ENCODE data around the gene GRPEL1. TPM values are rescaled to one million over a fixed set of nuclear protein-coding genes. Genes with fewer than 3 reads are reported as not detected.

GRPEL1 gene
- total RNA-seq, 4 donors from 2014 or later: 25.4 to 62.1 (median 33.8) TPM

DNA sequence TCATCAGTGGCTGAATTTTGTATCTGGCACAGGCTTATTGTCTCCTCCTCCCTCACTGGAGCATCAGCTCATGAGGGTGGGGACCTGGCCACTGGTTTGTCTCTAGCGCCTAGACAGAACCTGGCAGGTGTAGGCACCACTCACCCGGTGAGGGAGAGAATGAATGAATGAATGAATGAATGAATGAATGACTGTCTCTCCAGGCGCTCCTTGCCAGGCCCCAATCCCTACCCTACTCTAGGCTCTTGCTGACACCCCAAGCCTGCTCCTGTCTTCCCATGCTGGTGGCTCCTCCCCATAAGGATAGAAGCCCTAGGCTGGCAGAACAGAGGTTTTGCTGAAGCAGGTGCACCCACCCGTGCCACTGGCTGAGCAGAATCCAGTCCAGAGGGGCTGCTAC, 41.3 kb upstream of the GRPEL1 start:
- DNase-seq (ENCODE audit: low spot score) (no peak), ATAC-seq (ENCODE audit: low FRiP score) (no peak)
- TF ChIP-seq, protein P1, sequence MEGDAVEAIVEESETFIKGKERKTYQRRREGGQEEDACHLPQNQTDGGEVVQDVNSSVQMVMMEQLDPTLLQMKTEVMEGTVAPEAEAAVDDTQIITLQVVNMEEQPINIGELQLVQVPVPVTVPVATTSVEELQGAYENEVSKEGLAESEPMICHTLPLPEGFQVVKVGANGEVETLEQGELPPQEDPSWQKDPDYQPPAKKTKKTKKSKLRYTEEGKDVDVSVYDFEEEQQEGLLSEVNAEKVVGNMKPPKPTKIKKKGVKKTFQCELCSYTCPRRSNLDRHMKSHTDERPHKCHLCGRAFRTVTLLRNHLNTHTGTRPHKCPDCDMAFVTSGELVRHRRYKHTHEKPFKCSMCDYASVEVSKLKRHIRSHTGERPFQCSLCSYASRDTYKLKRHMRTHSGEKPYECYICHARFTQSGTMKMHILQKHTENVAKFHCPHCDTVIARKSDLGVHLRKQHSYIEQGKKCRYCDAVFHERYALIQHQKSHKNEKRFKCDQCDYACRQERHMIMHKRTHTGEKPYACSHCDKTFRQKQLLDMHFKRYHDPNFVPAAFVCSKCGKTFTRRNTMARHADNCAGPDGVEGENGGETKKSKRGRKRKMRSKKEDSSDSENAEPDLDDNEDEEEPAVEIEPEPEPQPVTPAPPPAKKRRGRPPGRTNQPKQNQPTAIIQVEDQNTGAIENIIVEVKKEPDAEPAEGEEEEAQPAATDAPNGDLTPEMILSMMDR (IDR thresholded peaks at IDR 0.05): no peak

DNA sequence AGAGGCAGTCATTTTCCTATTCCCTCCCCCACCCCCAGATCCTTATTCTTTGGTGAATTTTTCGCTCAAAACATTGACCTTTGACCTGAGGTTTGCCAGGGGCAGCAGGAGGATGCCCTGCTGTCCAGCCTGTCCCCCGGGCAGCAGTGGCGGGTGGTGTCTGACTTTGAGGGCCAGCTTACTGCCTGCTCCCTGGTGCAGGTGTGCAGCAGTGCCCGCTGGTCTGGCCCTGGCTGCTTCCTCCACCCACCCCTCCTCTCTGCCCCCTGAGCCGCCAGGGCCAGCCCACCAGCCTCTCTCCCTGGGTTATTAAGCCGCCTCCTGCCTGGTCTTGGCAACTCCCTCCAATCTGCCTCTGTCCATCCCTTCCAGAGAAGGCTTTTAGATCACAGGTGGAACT, 40.8 kb upstream of the GRPEL1 start:
- ATAC-seq (ENCODE audit: low FRiP score) (no peak), DNase-seq (ENCODE audit: low spot score) (no peak)
- TF ChIP-seq, protein P1 (IDR thresholded peaks at IDR 0.05): no peak

DNA sequence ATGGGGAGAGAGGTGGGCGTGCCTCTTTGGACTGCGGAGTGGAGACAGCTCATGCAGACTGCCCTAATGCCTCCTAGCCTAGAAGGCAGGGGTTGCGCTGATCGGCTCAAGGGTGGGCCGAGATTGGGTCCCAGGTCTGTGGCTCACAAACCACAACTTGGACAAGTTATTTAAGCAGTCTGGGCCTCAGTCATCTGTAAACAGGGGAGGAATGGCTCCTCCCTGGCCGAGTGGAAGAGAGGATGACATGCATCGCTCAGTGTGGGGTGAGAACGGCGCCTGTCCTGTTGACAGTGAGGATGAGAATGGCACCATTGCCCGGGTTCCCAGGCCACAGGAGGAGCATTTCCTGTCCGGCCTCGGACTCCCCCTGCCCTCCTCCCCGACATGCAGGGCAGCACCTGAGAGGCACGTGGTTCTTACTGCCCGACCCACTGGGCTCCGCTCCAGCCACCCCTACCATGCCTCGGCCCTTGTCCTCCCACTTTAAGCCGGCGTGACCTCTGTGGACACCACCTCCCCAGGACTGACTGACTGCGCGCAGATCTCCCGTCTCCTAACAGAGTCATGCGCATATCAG, 40.3 kb upstream of the GRPEL1 start:
- ATAC-seq (ENCODE audit: low FRiP score): no peak
- no peak for DNase-seq (ENCODE audit: low spot score)
- TF ChIP-seq, protein P1 (IDR thresholded peaks at IDR 0.05): no peak

DNA sequence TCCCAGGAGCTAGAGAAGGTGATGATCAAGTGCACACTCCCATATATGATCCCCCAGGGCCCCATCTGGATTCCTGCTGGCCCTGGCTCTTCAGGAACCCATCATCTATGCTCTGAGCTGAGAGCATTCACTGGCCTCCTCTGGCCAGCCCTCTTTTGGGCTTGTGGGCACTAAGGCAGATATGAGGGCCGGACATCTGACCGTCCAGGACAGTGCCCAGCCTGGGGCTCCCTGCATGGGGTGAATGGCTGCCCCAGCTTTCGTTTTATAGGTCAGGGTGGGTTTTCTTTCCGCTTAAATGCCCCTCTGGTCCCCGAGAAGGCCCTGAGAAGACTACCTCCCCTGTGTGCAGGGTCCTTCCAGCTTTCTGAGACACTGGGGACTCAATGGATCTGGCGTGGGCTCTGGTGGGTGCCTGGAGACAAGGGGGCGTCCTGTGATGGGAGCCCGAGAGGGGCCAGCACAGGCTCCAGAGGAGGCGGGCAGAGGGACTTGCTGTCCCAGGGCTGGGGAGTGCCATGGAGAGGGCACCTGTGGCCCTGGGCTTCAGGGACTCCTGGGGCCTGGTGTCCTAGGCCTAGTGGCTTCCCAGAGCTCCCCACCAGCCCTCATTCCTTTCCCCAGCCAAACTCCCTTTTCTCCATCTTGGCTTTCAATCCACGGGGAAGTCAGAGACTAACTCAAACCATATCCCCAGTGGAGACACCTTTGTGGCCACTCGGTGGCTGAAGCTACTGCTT, 39.5 kb upstream of the GRPEL1 start:
- DNase-seq (ENCODE audit: low spot score) (no peak), ATAC-seq (ENCODE audit: low FRiP score) (no peak)
- TF ChIP-seq, protein P1 (IDR thresholded peaks at IDR 0.05): no peak

DNA sequence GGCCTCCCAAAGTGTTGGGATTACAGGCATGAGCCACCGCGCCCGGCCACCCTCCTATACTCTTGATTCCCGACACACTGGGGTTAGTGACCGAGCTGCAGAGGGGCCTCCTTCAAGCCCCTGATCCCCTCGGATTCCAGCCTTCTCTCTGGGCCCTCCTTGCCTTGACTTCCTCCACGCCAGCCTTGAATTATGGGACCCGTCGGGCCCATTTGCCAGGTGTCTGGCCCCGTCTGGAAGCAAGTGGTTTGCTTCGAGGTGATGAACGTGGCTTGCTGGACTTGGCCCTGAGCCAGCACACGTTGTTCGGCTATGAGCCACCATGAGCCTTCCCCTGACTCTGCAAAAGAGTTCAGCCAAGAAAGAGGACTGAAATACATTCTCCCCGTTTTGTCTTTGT, 37.4 kb upstream of the GRPEL1 start:
- ATAC-seq (ENCODE audit: low FRiP score) (no peak), DNase-seq (ENCODE audit: low spot score) (no peak)
- TF ChIP-seq, protein P1 (IDR thresholded peaks at IDR 0.05): no peak

DNA sequence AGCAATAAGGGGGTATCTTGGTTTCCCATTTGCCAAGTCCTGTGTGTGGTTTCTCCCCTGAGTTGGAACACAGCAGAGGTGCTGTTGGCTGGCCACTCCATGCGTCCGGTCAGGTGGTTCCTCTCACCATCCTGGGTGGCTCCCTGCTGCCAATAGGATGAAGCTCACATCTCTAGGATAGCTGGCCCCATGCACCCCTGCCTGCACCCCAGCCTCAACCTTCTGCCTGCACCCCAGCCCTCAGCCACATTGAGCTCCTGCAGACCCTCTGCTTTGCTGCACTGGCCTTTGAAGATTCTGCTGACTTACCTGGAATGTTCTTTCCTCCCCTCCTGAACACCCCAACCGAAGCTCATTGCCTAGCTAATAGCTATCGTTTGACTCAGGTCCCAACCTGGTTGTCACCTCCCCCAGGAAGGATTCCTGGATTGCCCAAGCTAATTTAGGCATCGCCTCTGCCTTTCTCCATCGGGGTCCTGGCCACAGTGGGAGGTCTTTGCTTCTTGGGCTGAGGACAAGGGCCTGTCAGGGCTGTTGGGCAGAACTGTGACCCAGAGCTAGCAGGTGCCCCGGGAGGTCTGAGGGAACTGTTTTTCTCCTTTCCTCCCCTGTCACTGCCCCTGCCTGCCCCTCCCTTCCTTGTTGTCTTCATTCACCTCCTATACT, 36.6 kb upstream of the GRPEL1 start:
- TF ChIP-seq, protein P1 (IDR thresholded peaks at IDR 0.05): no peak
- ATAC-seq (ENCODE audit: low FRiP score) (no peak), DNase-seq (ENCODE audit: low spot score) (no peak)
